K562 (cell line): ENCODE data around the gene ZNF154. TPM values are rescaled to one million over a fixed set of nuclear protein-coding genes. Genes with fewer than 3 reads are reported as not detected.

ENCODE experiments used
- ARID4B ChIP-seq: sonication (generic); formaldehyde crosslinking; IDR thresholded peaks from 2 replicates; pipeline ENCODE4 v1.8.0; 2022; ENCODE audit warnings: mild to moderate bottlenecking, missing genetic modification reagents
- CGGBP1 ChIP-seq: fragments of 250-450 bp; sonication (Bioruptor Pico); IDR thresholded peaks from 2 replicates; pipeline ENCODE4 v1.9.0; 2021; ENCODE audit warnings: mild to moderate bottlenecking
- CHD4 ChIP-seq: fragments of 200-600 bp; sonication (generic); IDR thresholded peaks from 3 replicates; pipeline ENCODE4 v1.6.1; 2012; ENCODE audit warnings: low read depth, mild to moderate bottlenecking, mixed read lengths, low read length, inconsistent platforms; ENCODE audit not compliant: insufficient read depth, insufficient replicate concordance, poor library complexity, severe bottlenecking
- EP400 ChIP-seq: fragments of 450-650 bp; IDR thresholded peaks from 2 replicates; pipeline ENCODE4 v1.6.1; 2017; ENCODE audit warnings: antibody characterized with exemption, mild to moderate bottlenecking, moderate library complexity
- HINFP ChIP-seq: fragments of 450-650 bp; conservative IDR thresholded peaks from 2 replicates; pipeline ENCODE4 v1.6.1; 2016; ENCODE audit warnings: missing genetic modification characterization, low read depth, mild to moderate bottlenecking, control low read depth, missing compliant biosample characterization
- MED1 ChIP-seq: sonication (generic); formaldehyde crosslinking; IDR thresholded peaks from 2 replicates; pipeline ENCODE4 v1.8.1; 2023; ENCODE audit warnings: missing genetic modification reagents, borderline replicate concordance
- PATZ1 ChIP-seq: fragments of 250-450 bp; sonication (Bioruptor Pico); IDR thresholded peaks from 2 replicates; pipeline ENCODE4 v1.5.0; 2020; ENCODE audit warnings: mild to moderate bottlenecking, borderline replicate concordance
- ZBTB49 ChIP-seq: sonication (generic); formaldehyde crosslinking; IDR thresholded peaks from 2 replicates; pipeline ENCODE4 v1.8.0; 2022; ENCODE audit warnings: missing genetic modification reagents, mild to moderate bottlenecking, borderline replicate concordance
- ZKSCAN3 ChIP-seq: fragments of 250-450 bp; sonication (Bioruptor Pico); IDR thresholded peaks from 2 replicates; pipeline ENCODE4 v1.4.0; 2020
- ZNF174 ChIP-seq: fragments of 250-450 bp; sonication (Bioruptor Pico); IDR thresholded peaks from 2 replicates; pipeline ENCODE4 v1.4.0; 2020; ENCODE audit warnings: mild to moderate bottlenecking
- ZNF263 ChIP-seq: sonication (generic); formaldehyde crosslinking; IDR thresholded peaks from 2 replicates; pipeline ENCODE4 v1.8.0; 2022; ENCODE audit warnings: mild to moderate bottlenecking, missing genetic modification reagents, borderline replicate concordance
- ZNF507 ChIP-seq: conservative IDR thresholded peaks from 2 replicates; pipeline ENCODE4 v1.6.1; 2017; ENCODE audit warnings: missing genetic modification characterization, missing compliant biosample characterization
- ZNF639 ChIP-seq, 2 experiments: fragments of 200-800 bp in 1 of 2; sonication (Bioruptor generic) in 1 of 2; sonication (generic) in 1 of 2; formaldehyde crosslinking in 1 of 2; IDR thresholded peaks in 1 of 2; conservative IDR thresholded peaks in 1 of 2; 2 replicates each; pipeline versions ENCODE4 v1.5.0 to v1.6.1; 2016 to 2020; ENCODE audit warnings: missing compliant biosample characterization in 1 of 2, missing genetic modification characterization in 1 of 2, missing genetic modification reagents in 1 of 2
- ZNF695 ChIP-seq: fragments of 450-650 bp; formaldehyde crosslinking; IDR thresholded peaks from 2 replicates; pipeline ENCODE4 v1.4.0; 2020; ENCODE audit warnings: mild to moderate bottlenecking, moderate library complexity
- polyA plus RNA-seq, 8 experiments: library from polyadenylated mRNA; depleted of rRNA in 4 of 8; stranded (reverse) in 5 of 8; unstranded in 3 of 8; fragments of >200 nt; fragmentation: Nextera tagmentation in 2 of 8; fragmentation: Illumina TruSeq in 1 of 8; extraction: Ambion mirVana in 2 of 8; extraction: Trizol in 1 of 8; gene quantifications; 2 replicates each; pipeline versions ENCODE4 v1.2.1 to v1.2.3, GENCODE V29; 2011 to 2014; ENCODE audit warnings: inconsistent platforms in 1 of 8, missing spikeins in 1 of 8
- total RNA-seq, 7 experiments: library from RNA; depleted of rRNA in 6 of 7; stranded (reverse); fragments of >200 nt in 6 of 7; fragmentation: Illumina TruSeq in 2 of 7; extraction: Trizol in 2 of 7; gene quantifications; 2 replicates each; pipeline versions ENCODE4 v1.2.1 to v1.2.3, GENCODE V29; 2011 to 2021; ENCODE audit warnings: low replicate concordance in 1 of 7

The ZNF154 gene
- total and polyA plus RNA-seq, 9 of the 15 experiments (the other 6 are each of a cell fraction or from before 2014, with no cell fraction given) = 0.06 to 0.11 (median 0.07) TPM; not detected in 6

GRCh38 chr19:57682226-57682766, 26.7 kb downstream of the ZNF154 start (continued):
- peak; percentile 81; the same call in 1 of the 2 replicates for TF ChIP-seq ARID4B
- no peak for TF ChIP-seq ZNF695 (CRISPR knock-in tag)
- no peak for TF ChIP-seq HINFP (tag)
- no peak for TF ChIP-seq ZNF174 (CRISPR knock-in tag)
- TF ChIP-seq ZNF639 (CRISPR knock-in tag; conservative IDR thresholded peaks at IDR 0.05 in 1 of 2, IDR thresholded peaks at IDR 0.05 in 1 of 2) = no peak
- peak; percentile 30; the same call in 1 of the 2 replicates for TF ChIP-seq ZNF263 (CRISPR knock-in tag)
- TF ChIP-seq EP400 = peak; percentile 49; the same call in 1 of the 2 replicates
- no peak for TF ChIP-seq CGGBP1
- no peak for TF ChIP-seq CHD4
- 0 out of 2 replicates have a peak, but pooled peaks have one; percentile 56 for TF ChIP-seq ZBTB49 (CRISPR knock-in tag)
- no peak for TF ChIP-seq PATZ1 (CRISPR knock-in tag)
- TF ChIP-seq ZKSCAN3 (CRISPR knock-in tag) = no peak
- no peak for TF ChIP-seq ZNF507 (tag)
- TF ChIP-seq MED1 (CRISPR knock-in tag) = no peak
